Heart left ventricle (tissue), 13 donors: ENCODE data around the gene DDX11.
"Not testable (repeated sequence)": the region's sequence is repeated elsewhere in the genome, so short reads cannot be mapped to it uniquely, and the experiment has no call there.

ENCODE experiments used
- CTCF ChIP-seq, 12 donors: fragments of 200-600 bp; sonication (generic) in 4 of 12; IDR thresholded peaks; one replicate each; pipeline versions ENCODE4 v1.5.0 to v1.8.0; 2018 to 2022; ENCODE audit warnings: antibody characterized with exemption in 12 of 12, mild to moderate bottlenecking in 5 of 12
- POLR2A ChIP-seq, 2 donors: fragments of 450-650 bp; IDR thresholded peaks; one replicate each; pipeline ENCODE4 v1.6.1; 2017; ENCODE audit warnings: antibody characterized with exemption in 2 of 2, mild to moderate bottlenecking in 2 of 2, moderate library complexity in 2 of 2
- donor health status: ischemic (EF 13 %, LVEDD 7.1; RV severe dilation, severe dysfunction).
- donor health status: DM: no; HTN: yes; CAD: no.
- donor health status: DM: no; HTN: no; CAD: no.
- donor health status: ischemic (EF 25% LVEDD 6.9; RV normal size, moderate dysfunction).
- donor health status: ischemic (EF 25% LVEDD 5.7; RV mildly dilated, moderate dysfunction).
- donor health status: ischemic (EF 35%, LVEDD 5.7; RV mildly dilated, moderate dysfunction).
- donor health status: nonischemic (EF 11% LVEDD 7.7; RV severe dilation, severe dysfunction).
- donor health status: DM: yes; HTN: yes; CAD: no.
- donor health status: PGD.
- donor health status: ischemic (EF 29% LVEDD 5.4; RV normal size, mild dysfunction).
- donor health status: nonischemic (EF 23%, LVEDD 6.1; RV moderate dilation, normal function).

GRCh38 chr12:31110263-31110662 is 36.6 kb downstream of the DDX11 start:
- not testable (repeated sequence) for TF ChIP-seq POLR2A, CTCF (IDR thresholded peaks at IDR 0.05)
